Medulla oblongata (tissue), 1 donor: ENCODE data around the gene PATL2.
"Not testable (repeated sequence)": the region's sequence is repeated elsewhere in the genome, so short reads cannot be mapped to it uniquely, and the experiment has no call there.

Experiments
- DNase-seq: peaks from one replicate; pipeline ENCODE4 v3.0.0-alpha.2; 2015; ENCODE audit errors: extremely low spot score

Gene PATL2

GRCh38 chr15:44711096-44711742, at the start of gene PATL2, which contains the start of gene B2M:
TSS of gene PATL2 (minus strand) at chr15:44711323. CDS start at chr15:44676490, 34,833 bp downstream.
TSS of gene B2M (plus strand) at chr15:44711517. CDS start at chr15:44711547, 30 bp downstream.
- peak; percentile 99 for DNase-seq

- DNase-seq = no peak
Measured at GRCh38 chr15:44753345-44753744, 42.2 kb upstream of the PATL2 start.

DNA sequence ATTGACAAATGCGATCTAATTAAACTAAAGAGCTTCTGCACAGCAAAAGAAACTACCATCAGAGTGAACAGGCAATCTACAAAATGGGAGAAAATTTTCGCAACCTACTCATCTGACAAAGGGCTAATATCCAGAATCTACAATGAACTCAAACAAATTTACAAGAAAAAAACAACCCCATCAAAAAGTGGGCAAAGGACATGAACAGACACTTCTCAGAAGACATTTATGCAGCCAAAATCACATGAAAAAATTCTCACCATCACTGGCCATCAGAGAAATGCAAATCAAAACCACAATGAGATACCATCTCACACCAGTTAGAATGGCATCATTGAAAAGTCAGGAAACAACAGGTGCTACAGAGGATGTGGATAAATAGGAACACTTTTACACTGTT, 32.3 kb upstream of the PATL2 start:
- DNase-seq = not testable (repeated sequence)

- DNase-seq = not testable (repeated sequence)
Measured at GRCh38 chr15:44739222-44739847, 28.2 kb upstream of the PATL2 start.

DNA sequence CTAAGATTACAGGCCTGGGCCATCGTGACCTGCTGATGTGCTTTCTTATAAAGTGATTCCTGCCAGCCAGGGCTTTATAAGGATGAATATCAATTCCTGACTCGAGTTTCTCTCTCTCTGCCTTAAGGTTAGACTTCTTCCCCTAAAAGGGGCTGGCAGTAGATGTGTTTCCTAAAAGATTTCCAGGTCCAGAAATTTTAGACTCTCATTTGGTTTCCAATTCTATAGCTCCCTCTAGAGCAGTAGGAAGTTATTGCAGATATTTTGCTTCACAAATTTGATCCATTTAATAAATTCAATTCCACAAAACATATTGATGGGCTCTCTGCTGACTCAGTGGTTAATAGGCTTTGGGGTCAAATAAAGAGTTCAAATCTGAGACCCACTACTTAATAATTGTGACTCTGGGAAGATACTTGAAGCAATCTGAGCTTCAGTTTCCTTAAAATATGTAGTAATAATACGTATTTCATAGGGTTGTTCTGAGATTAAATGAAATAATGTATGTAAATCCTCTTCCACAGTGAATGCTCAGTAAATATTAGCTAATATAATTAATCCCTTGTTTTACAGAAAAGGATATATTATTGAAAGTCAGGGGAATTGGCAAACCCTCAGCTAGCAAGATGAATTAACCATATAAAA, 27.3 kb upstream of the PATL2 start:
- DNase-seq = peak; percentile 60

- DNase-seq = no peak
Measured at GRCh38 chr15:44736181-44736765, 25.1 kb upstream of the PATL2 start, which contains the start of gene TRIM69. TSS of gene TRIM69 (plus strand) at chr15:44736528. CDS start at chr15:44736705, 177 bp downstream.

DNA sequence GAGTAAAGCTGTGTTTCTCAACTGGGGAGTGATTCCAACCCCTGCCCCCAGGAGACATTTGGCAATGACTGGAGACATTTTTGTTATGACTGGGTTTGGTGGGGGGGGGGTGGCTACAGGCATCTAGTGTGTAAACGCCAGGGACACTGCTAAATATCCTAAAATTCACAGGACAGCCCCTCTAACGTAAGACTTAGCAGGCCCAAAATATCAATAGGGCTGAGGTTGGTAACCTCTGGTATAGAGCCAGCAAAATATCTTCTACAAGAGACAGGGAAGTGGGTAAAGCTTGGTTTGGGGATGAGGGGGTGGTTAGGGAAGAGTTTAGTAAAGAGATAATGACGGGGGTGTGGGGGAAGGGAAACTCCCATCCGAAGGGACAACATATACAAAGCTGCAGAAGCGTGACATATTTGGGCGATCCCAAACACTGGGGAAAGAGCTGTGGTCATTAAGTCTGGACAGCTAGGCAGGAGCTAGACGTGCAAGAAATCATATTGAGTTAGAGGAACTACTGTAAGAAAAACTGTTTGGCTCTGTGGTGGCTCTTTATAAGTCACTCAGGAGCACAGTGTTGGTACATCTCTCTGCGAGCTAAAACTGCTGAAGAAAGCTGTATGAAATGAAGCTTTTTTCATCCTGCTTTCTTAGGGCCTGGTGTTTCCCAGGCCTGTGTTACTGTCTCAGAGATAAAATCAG, 24.5 kb upstream of the PATL2 start:
- DNase-seq = peak; percentile 57

DNA sequence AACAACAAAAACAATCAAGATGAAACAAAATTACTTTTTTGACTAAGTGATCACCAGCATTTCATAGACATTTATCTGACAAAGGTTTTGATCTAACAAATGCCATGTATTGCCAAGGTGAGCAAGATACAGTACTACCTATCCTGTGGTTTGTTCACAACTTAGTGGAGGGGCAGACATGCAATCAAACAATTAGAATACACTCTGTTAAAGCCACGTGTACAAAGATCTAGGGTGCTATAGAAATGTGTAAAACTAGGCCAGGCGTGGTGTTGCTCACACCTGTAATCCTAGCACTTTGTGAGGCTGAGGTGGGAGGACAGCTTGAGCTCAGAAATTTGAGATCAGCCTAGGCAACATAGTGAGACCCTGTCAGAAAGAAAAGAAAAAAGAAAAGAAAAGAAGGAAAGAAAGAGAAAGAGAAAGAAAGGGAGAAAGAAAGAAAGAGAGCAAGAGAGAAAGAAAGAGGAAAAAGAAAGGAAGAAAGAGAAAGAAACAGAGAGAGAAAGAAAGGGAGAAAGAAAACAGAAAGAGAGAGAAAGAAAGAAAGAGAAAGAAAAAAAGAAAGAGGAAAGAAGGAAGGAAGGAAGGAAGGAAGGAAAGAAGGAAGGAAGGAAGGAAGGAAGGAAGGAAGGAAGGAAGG, 23.8 kb upstream of the PATL2 start:
- DNase-seq = no peak

GRCh38 chr15:44729408-44730127, 18.4 kb upstream of the PATL2 start:
- DNase-seq = peak; percentile 57

GRCh38 chr15:44728576-44729407, 17.7 kb upstream of the PATL2 start:
- peak; percentile 99 for DNase-seq

GRCh38 chr15:44728232-44728575, 17.1 kb upstream of the PATL2 start:
- DNase-seq = not testable (repeated sequence)

- DNase-seq = no peak
Measured at GRCh38 chr15:44727485-44728231, 16.5 kb upstream of the PATL2 start.

DNA sequence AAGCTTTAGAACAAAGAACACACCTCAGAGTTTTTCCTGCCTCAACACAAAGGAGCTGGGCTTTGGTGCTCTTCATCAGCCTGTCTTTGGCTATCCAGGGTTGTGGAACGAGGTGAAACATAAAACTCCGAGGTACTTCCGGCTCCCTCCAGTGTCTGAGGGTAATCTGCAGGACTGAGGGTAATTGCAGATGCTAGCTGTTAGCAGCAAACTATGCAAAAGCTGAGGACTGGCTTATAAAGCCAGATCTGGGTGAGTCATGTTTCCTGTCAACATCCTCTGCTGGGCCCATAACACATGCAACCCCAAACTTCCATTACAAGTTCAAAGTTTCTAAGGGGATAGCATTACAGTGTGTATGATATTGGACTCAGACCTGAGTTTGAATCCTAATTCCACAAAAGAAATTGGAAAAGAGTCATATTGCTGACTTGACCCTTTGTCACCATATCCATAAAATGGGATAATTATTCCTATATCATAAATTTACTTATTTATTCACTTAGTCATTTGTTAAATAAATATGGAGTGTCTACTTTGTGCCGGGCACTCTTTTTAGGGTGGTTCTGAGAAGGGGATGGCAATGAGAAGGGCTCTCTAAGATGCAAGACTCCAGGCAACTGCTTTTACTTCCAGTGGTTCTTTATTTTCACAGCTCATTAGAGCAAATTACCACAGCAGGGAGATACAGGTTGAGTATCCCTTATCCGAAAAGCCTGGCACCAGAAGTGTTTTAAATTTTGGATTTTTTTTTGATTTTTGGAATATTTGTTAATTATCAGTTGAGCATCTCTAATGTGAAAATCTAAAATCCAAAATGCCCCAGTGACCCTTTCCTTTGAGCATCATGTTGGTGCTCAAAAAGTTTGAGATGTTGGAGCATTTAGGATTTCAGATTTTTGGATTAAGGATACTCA, 15.7 kb upstream of the PATL2 start:
- DNase-seq = peak; percentile 64

GRCh38 chr15:44726136-44726535, 15.0 kb upstream of the PATL2 start:
- no peak for DNase-seq

DNA sequence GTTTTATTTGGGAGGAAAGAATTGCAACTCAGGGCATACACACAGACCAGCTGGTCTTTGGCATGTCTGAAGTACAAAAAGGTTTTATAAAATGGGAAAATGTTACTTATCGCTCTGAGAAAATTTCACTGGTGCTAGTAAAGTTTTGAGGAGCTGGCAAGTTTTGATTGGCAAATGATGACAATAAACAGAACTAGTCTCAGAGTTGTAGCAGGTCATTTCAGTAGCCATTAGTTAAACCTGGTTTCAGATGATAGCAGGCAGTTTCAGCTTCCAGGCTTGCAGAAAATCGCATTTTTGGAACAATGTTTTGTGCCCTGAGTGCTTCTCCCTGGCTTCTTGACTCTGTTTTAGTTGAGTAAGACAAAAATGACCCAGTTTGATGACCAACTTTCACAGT, 10.9 kb upstream of the PATL2 start:
- no peak for DNase-seq

GRCh38 chr15:44720460-44721176, 9.5 kb upstream of the PATL2 start:
- no peak for DNase-seq

DNA sequence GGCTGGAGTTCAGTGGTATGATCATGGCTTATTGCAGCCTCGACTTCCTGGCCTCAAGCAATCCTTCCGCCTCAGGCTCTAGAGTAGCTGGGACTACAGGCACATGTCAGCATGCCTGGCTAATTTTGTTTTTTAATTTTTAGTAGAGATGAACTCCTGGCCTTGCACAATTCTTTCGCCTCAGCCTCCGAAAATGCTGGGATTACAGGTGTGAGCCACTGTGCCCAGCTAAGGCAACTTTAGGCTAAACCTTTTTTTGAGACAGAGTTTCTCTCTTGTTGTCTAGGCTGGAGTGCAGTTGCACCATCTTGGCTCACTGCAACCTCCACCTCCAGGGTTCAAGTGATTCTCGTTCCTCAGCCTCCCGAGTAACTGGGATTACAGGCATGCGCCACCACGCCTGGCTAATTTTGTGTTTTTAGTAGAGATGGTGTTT, 8.9 kb upstream of the PATL2 start:
- DNase-seq = not testable (repeated sequence)
